ENCODE results near the gene PALB2.

The PALB2 gene

DNA sequence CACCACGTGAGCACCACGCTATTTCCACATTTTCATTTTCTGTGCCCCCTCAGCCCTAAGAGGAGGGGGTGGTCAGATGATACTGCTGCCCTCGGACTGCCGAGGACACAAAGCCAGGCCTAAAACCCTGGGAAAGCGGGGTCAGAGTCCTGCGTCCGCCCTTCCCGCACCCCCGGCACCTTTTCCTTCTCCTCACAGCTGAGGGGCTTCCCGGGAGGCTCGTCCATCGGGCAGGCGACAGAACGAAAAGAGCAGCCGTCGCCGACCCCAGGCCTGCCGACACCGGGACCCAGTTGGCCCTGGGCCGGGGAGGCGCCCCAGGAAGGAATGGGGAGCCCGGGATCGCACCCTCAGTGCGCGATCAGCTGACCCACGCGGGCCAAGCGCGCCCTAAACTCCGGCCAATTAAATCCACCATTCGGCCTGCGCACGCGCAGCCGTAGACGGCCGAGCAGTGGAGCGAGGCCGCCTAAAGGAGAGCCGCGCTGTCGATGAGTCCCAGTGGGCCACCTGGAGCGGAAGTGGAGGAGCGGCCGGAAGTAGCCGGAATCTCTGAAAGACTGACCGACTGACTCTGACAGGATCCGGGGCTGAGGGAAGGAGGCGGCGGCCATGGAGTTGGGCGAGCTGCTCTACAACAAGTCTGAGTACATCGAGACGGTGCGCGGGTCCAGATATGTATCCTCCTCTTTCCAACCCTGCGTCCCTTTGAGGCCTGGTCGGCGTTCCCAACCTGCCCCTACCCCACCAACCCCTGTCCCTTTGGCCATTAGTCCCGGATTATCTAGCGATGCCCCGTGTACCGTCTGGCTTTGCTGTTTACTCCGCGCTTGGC is at the start of gene PALB2, which contains the start of gene DCTN5:
TSS of gene PALB2 (minus strand) at position 380 of the 835 bp plus-strand sequence. CDS start at position 227, 153 bp downstream.
TSS of gene DCTN5 (plus strand) at position 536 of the 835 bp plus-strand sequence. CDS start at position 613, 77 bp downstream.
- Histone ChIP-seq H3K9ac (peak within 1 kb of the TSS; percentile 80), H3K27ac (peak within 1 kb of the TSS; percentile 38), H3K4me2 (peak within 1 kb of the TSS; percentile 97), H3K4me1 (ENCODE audit: low read depth, poor library complexity, severe bottlenecking) (peaks cover 19% of the 10 kb centered on the region), H3K36me3 (ENCODE audit: insufficient read depth) (peaks cover 6% of the 10 kb centered on the region; the same call in 1 of the 2 replicates), H2AFZ (ENCODE audit: low read depth) (peak within 1 kb of the TSS; percentile 87), H3K27me3 (ENCODE audit: insufficient read depth, low read depth) (no peaks in the 10 kb centered on the region), H3K4me3 (IDR thresholded peaks at IDR 0.05; ENCODE audit: insufficient read depth, low read depth, low read length) (no peak within 1 kb of the TSS), H4K20me1 (ENCODE audit: insufficient read depth) (no peaks in the 10 kb centered on the region), H3K79me2 (ENCODE audit: insufficient read depth, low read depth) (peaks cover 44% of the 10 kb centered on the region)
- TF ChIP-seq, protein P1, sequence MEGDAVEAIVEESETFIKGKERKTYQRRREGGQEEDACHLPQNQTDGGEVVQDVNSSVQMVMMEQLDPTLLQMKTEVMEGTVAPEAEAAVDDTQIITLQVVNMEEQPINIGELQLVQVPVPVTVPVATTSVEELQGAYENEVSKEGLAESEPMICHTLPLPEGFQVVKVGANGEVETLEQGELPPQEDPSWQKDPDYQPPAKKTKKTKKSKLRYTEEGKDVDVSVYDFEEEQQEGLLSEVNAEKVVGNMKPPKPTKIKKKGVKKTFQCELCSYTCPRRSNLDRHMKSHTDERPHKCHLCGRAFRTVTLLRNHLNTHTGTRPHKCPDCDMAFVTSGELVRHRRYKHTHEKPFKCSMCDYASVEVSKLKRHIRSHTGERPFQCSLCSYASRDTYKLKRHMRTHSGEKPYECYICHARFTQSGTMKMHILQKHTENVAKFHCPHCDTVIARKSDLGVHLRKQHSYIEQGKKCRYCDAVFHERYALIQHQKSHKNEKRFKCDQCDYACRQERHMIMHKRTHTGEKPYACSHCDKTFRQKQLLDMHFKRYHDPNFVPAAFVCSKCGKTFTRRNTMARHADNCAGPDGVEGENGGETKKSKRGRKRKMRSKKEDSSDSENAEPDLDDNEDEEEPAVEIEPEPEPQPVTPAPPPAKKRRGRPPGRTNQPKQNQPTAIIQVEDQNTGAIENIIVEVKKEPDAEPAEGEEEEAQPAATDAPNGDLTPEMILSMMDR (conservative IDR thresholded peaks at IDR 0.05; ENCODE audit: low read depth, low read length), result no peak

DNA sequence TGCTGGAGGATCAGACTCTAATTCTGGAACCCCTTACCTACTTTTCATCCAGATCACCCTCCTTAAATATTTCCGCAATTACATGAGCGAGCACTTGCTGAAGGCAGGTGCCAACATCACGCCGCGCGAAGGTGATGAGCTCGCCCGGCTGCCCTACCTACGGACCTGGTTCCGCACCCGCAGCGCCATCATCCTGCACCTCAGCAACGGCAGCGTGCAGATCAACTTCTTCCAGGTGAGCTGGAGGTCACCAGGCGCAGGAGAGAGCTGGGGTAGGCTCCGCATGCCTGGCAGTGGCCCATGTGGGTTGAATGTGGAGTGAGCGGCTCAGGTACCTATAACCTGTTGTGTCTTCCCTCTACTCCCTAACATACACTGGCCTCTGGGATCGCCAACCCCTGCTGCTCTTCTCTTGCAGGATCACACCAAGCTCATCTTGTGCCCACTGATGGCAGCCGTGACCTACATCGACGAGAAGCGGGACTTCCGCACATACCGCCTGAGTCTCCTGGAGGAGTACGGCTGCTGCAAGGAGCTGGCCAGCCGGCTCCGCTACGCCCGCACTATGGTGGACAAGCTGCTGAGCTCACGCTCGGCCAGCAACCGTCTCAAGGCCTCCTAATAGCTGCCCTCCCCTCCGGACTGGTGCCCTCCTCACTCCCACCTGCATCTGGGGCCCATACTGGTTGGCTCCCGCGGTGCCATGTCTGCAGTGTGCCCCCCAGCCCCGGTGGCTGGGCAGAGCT is 48.5 kb upstream of the PALB2 start:
- H3K79me2 ChIP-seq (ENCODE audit: insufficient read depth, low read depth), result no peaks in the 10 kb centered on the region; the same call in 1 of the 2 replicates
- no peak overlapping the region for H2AFZ ChIP-seq (ENCODE audit: low read depth)
- no peak overlapping the region for H3K27ac ChIP-seq
- H3K9ac ChIP-seq, result no peak overlapping the region
- H3K4me1 ChIP-seq (ENCODE audit: low read depth, poor library complexity, severe bottlenecking), result no peaks in the 10 kb centered on the region
- no peak overlapping the region for H3K4me2 ChIP-seq
- H3K4me3 ChIP-seq (IDR thresholded peaks at IDR 0.05; ENCODE audit: insufficient read depth, low read depth, low read length), result no peak overlapping the region
- H3K36me3 ChIP-seq (ENCODE audit: insufficient read depth), result peaks cover 28% of the 10 kb centered on the region; the same call in 1 of the 2 replicates
- TF ChIP-seq, protein P1 (conservative IDR thresholded peaks at IDR 0.05; ENCODE audit: low read depth, low read length), result no peak
- H4K20me1 ChIP-seq (ENCODE audit: insufficient read depth), result no peaks in the 10 kb centered on the region
- no peaks in the 10 kb centered on the region for H3K27me3 ChIP-seq (ENCODE audit: insufficient read depth, low read depth)

DNA sequence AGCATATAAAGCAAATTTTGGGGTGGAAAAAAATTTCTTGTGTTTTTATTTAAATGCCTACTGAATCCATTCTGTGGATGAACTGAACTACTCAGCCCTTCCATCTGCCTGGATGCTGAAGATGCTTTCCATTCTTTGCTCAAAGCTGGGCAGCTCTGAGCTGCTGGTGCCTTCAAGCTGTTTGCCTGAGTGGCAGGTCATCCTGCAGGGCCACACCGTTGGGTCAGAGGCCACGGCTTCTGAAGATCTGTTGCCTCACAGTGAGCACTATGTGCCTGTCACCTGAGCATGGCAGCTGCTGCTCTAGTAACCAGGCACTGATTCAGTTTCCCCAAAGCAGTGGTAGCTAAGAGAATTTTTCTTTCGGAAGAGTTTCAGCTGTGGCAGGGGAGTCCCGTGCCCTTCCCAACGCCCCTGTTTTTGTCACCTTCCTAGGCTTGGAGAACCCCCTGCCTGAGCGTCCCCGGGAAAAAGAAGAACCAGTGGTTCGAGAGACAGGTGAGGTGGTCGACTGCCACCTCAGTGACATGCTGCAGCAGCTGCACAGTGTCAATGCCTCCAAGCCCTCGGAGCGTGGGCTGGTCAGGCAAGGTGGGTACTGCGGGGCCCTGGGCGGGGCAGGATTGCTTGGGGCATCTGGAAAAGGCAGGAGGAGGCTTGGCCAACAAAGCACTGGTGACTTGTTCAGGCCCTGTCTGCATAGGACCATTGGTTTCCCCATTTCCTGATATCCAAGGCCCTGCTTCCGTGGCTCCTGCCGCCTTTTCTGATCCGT is 46.1 kb upstream of the PALB2 start:
- Histone ChIP-seq H3K4me2 (no peak overlapping the region), H3K36me3 (ENCODE audit: insufficient read depth) (peaks cover 40% of the 10 kb centered on the region; the same call in 1 of the 2 replicates), H3K9ac (no peak overlapping the region)

More for the DNA sequence above, 46.1 kb upstream of the PALB2 start:
- no peak overlapping the region for H2AFZ ChIP-seq (ENCODE audit: low read depth)
- H3K27me3 ChIP-seq (ENCODE audit: insufficient read depth, low read depth), result no peaks in the 10 kb centered on the region
- TF ChIP-seq, protein P1 (conservative IDR thresholded peaks at IDR 0.05; ENCODE audit: low read depth, low read length), result no peak
- no peak overlapping the region for H3K4me3 ChIP-seq (IDR thresholded peaks at IDR 0.05; ENCODE audit: insufficient read depth, low read depth, low read length)
- no peaks in the 10 kb centered on the region for H4K20me1 ChIP-seq (ENCODE audit: insufficient read depth)
- peaks cover 13% of the 10 kb centered on the region; the same call in 1 of the 2 replicates for H3K79me2 ChIP-seq (ENCODE audit: insufficient read depth, low read depth)
- peaks cover under 1% of the 10 kb centered on the region for H3K4me1 ChIP-seq (ENCODE audit: low read depth, poor library complexity, severe bottlenecking)
- no peak overlapping the region for H3K27ac ChIP-seq
